Fibroblast of the aortic adventitia (primary cell): ENCODE data around the gene CS. TPM values are rescaled to one million over a fixed set of nuclear protein-coding genes. Genes with fewer than 3 reads are reported as not detected.
"Not testable (repeated sequence)": the region's sequence is repeated elsewhere in the genome, so short reads cannot be mapped to it uniquely, and the experiment has no call there.

Experiments
- DNase-seq: peaks from one replicate; pipeline ENCODE4 v3.0.0-alpha.2; 2010; ENCODE audit warnings: low read depth
- H3K4me3 ChIP-seq: 2 replicates; pipeline ENCODE4 v1.5.1; 2011; ENCODE audit warnings: low read depth, mild to moderate bottlenecking, control low read depth, low read length, moderate library complexity
- CTCF ChIP-seq: IDR thresholded peaks from 2 replicates; pipeline ENCODE4 v1.5.1; 2011; ENCODE audit warnings: mild to moderate bottlenecking, low read length, control low read depth, inconsistent platforms; ENCODE audit not compliant: insufficient read depth
- total RNA-seq: library from RNA; depleted of rRNA; stranded (reverse); fragments of >200 nt; gene quantifications from 2 replicates; pipeline ENCODE4 v1.2.3, GENCODE V29; 2012; ENCODE audit warnings: low replicate concordance

Gene CS
- total RNA-seq, 1 donor, result 117 TPM

- DNase-seq, result no peak
- no peak within 1 kb of the TSS for H3K4me3 ChIP-seq
- no peak for TF ChIP-seq CTCF
These were observed 38.4 kb upstream of the CS start, which contains the start of gene IL23A for GRCh38 chr12:56338308-56339157. Gene IL23A (plus strand): TSS chr12:56338884. CDS start chr12:56339045, 161 bp downstream.

- no peak for TF ChIP-seq CTCF
- no peak overlapping the region for H3K4me3 ChIP-seq
- DNase-seq, result no peak
These were observed 37.7 kb upstream of the CS start for GRCh38 chr12:56337753-56338251.

DNA sequence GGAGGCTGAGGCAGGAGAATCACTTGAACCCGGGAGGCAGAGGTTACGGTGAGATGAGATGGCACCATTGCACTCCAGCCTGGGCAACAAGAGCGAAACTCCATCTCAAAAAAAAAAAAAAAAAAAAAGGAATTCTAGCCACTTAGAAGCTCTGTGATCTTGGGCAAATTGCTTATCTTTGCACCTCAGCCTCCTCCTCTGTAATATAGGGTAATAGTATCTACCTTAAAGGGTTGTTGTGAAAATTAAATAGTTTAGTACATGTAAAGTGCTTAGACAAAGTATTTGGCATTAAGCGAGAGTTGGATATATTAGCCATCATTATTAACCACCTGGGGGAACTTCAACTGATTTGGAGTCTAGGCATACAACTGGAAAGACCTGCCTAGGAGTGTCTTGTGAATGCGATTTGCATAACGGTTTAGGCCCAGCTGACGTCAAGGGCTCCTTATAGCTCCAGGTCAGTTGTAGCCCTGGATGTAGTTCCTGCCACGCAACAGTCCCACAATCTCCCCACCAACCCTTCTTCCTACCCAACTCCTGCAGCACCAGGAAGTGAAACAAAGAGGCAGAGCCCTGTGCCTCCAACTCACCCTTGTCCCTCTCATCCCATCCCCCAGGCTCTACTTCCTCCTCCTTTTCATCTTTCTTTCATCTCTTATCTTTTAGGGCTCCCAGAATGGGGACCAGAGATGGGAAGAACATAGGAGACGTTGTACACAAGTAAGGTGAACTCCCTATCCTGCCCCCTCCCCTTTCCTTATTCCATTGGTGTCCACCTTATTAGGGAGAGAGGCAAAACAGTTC, 36.4 kb upstream of the CS start:
- no peak for DNase-seq
- no peak overlapping the region for H3K4me3 ChIP-seq
- TF ChIP-seq CTCF, result no peak

- not testable (repeated sequence) for DNase-seq, H3K4me3 ChIP-seq
These were observed 35.4 kb upstream of the CS start for GRCh38 chr12:56335527-56335926.

DNA sequence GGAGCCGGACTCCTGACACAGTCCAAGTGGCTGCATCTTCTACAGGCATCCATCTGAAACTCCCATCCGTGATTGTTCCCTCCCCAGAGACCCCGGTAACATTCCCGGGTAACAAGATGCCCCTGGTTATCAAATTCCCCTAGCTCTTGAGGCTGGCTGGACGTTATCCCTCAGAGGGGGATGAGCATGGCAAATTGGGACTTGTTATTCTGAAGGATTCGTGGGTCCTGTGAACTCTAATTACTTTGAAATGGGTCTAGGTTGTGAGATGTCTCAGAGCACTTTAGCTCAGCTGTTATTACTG, 34.3 kb upstream of the CS start:
- no peak for TF ChIP-seq CTCF
- no peak for DNase-seq
- peak overlapping the region; percentile 74 for H3K4me3 ChIP-seq

DNA sequence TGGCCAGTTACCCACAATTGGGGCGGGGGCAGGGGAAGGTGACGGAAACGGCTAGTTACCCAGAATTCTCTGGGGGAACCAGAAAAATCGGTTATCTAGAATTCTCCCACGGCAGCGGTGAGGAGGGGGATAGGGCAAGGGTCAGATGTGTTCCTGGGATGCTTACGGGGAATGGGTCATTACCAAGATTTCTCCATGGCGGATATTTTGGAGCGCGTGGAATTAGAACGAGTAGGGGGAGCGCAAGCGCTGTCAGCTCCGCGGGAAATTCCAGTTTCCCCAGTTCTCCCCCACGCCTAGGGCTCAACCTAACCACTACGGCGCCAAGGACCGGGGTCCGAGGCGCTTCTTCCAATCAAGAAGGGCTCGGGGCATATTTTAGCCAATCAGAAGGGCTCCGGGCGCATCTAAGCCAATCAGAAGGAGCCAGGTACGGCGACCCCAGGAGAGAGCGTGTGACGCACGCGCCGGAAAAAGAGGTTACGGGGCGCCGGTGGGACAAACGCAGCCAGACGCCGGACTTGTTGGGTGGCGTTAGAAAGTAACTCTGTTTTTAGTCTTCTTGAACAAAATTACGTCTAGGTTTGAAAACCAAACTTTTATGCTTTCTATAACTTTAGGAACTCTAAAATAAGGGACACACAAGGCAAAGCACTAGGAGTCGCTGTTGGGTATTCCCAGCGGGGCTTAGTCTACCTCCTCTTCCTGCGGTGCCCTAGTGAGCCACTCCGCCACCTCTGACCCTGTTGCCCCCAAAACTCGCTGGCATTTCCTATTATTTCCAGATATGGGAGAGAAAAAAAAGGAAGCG, 33.8 kb upstream of the CS start, which contains the start of gene PAN2:
Gene PAN2 (minus strand): TSS at position 322 of the 811 bp plus-strand sequence. CDS start 906 bp downstream, outside the sequence.
- peak; percentile 75 for TF ChIP-seq CTCF

More for the DNA sequence above, 33.8 kb upstream of the CS start, which contains the start of gene PAN2:
- peak within 1 kb of the TSS; percentile 74 for H3K4me3 ChIP-seq
- DNase-seq, result peak; percentile 97
